Articular chondrocyte of knee joint (primary cell): Measurements from ENCODE around the gene AMZ2. TPM values are rescaled to one million over a fixed set of nuclear protein-coding genes. Genes with fewer than 3 reads are reported as not detected.

Experiments used
- total RNA-seq: library from RNA; depleted of rRNA; stranded (reverse); fragments of >200 nt; gene quantifications from 2 replicates; pipeline ENCODE4 v1.2.3, GENCODE V29; 2012

AMZ2 gene
- 103 and 139 TPM in 2 replicates for total RNA-seq

GRCh38 chr17:68247445-68248198 is at the start of gene AMZ2:
Gene AMZ2 (plus strand): TSS chr17:68248043. CDS start chr17:68250188, 2,145 bp downstream.

GRCh38 chr17:68290955-68291835 is 43.4 kb downstream of the AMZ2 start, which contains the start of the genes ARSG and SLC16A6:
Gene ARSG (plus strand): TSS chr17:68291495. CDS start chr17:68307494, 15,999 bp downstream.
Gene SLC16A6 (minus strand): TSS chr17:68291127. CDS start chr17:68278320, 12,807 bp downstream.

Other genes starting within 250 kb of the AMZ2 start
- 75.1 and 101 TPM in 2 replicates for gene KPNA2, start 212.3 kb upstream of the AMZ2 start, total RNA-seq
- under 0.01 TPM in 1 of 2 replicates, not detected in the other for gene SLC16A6, start 43.1 kb downstream of the AMZ2 start, total RNA-seq
- 5.4 and 7.5 TPM in 2 replicates for gene ARSG, start 43.5 kb downstream of the AMZ2 start, total RNA-seq
- gene WIPI1, start 209.5 kb downstream of the AMZ2 start, total RNA-seq: 106 and 149 TPM in 2 replicates